Epithelial cell of esophagus (primary cell): ENCODE results near the gene RHOF.

ENCODE experiments used
- DNase-seq: peaks from one replicate; pipeline ENCODE4 v3.0.0; 2010; ENCODE audit warnings: low read depth
- H3K4me3 ChIP-seq: 2 replicates; pipeline ENCODE4 v1.5.1; 2011; ENCODE audit warnings: mild to moderate bottlenecking, low read length, control low read depth
- CTCF ChIP-seq: IDR thresholded peaks from 2 replicates; pipeline ENCODE4 v1.5.1; 2011; ENCODE audit warnings: low read depth, mild to moderate bottlenecking, low read length, control low read depth, inconsistent platforms; ENCODE audit not compliant: insufficient read depth; ENCODE audit errors: missing control alignments

The RHOF gene

DNA sequence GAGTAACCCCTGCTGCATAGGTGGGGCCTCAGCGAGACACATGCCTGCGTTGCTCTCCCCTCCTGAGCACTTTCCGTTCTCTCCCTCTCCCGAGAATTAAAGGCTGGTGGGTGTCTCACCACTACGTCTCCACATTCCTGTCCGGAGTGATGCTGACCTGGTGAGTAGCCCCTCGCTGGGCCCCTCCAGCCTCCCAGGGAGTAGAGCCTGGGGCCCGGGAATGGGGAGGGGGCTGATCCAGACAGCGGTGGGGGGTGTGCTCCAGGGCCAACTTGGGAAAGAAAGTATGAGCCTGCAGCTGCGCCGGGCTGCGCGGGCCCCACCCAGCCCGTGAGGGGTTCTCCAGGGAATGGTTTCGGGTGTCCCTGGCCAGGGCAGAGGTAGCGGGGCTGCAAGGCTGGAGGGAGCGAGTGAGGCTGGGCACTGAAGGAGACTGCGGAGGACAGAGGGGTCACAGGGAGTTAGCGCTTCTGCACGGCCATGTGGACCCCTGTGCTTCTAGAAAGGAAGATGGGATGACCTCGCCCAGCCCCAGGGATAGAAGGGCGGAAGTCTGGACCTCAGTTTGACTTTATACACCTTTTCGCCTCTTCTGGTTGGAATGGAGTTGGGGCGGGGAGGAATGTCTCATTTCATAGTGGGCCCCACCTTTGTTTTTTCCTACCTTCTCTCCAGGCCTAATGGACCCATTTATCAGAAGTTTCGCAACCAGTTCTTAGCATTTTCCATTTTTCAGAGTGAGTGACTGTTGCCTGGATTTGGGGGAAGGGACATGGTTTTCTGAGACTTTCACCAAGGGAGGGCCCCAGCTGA is 22.5 kb downstream of the RHOF start:
- no peak overlapping the region for H3K4me3 ChIP-seq
- no peak for TF ChIP-seq CTCF
- DNase-seq, result no peak

DNA sequence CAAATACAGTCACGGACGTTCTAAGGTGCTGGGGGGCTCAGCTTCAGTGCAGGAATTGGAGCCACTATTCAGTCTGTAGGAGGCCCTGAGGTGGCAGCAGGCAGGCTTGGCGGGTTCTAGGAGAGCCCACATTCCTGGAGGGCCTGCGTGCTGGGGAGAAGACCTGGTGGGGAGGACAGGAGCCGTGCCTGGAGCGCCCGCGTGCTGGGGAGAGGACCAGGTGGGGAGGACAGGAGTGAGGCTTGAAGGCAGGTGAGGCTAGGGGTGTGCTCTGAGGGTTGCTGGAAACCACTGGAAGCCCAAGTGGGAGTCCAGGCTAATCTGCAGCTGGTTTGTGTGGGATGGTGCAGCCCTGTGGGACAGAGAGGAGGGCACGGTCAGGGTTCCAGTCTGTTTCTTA is 23.1 kb downstream of the RHOF start:
- no peak overlapping the region for H3K4me3 ChIP-seq
- TF ChIP-seq CTCF, result no peak
- DNase-seq, result no peak

DNA sequence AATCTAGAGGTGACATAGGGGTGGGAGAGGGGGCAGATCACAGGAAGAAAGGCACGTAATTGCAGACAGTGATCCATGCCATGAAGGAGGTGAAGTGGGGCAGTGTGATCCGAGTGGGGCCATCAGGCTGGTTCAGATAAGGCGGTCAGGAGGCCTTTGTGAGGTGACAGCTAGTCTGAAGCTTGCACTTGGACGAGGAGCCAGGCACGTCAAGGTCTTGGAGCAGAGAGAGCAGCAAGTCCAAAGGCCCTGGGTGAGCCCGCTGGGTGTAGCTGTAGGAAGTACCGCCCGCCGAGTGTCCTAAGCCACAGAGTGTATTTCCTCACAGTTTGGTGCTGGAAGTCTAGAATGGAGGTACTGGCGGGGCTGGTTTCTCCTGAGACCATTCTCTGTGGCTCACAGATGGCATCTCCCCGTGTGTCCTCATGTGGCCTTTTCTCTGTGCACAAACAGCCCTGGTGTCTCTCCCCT is 23.6 kb downstream of the RHOF start:
- no peak for DNase-seq
- H3K4me3 ChIP-seq, result no peak overlapping the region
- TF ChIP-seq CTCF, result no peak

- H3K4me3 ChIP-seq, result no peak overlapping the region
- no peak for TF ChIP-seq CTCF
- DNase-seq, result no peak
These were observed 24.1 kb downstream of the RHOF start for GRCh38 chr12:121769297-121769830.

GRCh38 chr12:121767525-121768016 is 25.9 kb downstream of the RHOF start:
- no peak for DNase-seq
- TF ChIP-seq CTCF, result no peak
- H3K4me3 ChIP-seq, result no peak overlapping the region

DNA sequence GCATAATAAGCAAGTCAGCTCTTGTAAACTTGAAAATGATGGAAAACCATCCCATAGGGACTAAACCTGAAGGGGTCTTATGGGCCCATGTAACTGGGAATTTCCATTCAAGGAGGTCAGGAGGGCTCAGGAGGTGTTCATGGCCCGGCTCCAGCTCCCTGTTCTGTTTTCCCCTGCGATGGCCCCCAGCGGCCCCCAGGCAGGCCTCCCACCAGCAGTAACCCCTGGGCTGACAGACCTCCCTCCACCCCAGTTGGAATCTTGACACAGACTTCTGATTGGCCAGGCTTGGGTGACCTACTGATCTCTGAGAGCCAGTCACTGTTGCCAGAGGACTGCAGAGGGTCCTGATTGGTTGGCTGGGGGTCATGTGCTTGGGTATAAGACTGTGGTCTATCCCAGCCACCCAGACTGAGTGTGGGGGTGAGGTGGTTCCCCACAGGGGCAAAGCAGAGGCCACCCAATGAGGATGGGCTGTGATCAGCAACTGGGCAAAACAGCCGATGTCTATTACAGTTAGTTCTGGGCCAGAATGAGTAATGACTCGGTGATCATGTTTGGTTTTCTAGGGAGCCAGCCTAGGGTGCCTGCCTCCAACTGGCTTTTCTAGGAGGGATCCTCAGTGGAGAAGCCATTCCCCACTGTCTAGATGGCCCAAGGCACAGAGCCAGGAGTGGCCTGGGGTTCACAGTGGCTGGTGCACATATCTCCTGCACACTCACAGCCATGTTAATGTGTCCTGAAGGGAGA is 27.0 kb downstream of the RHOF start:
- no peak for DNase-seq
- no peak for TF ChIP-seq CTCF
- H3K4me3 ChIP-seq, result no peak overlapping the region
